Jurkat, Clone E6-1 (cell line): ENCODE measurements around the gene SOX5.
A peak's percentile ranks its signal among the peaks of the same experiment; 100 is the strongest.
"Not testable (repeated sequence)": the region's sequence is repeated elsewhere in the genome, so short reads cannot be mapped to it uniquely, and the experiment has no call there.

Source experiments
- DNase-seq: peaks from one replicate; pipeline ENCODE4 v3.0.0-alpha.2; 2011; ENCODE audit warnings: low read depth, low spot score
- H3K4me3 ChIP-seq: 2 replicates; pipeline ENCODE4 v1.5.1; 2011; ENCODE audit warnings: mild to moderate bottlenecking, low read length, control low read depth, moderate library complexity

SOX5 gene

DNA sequence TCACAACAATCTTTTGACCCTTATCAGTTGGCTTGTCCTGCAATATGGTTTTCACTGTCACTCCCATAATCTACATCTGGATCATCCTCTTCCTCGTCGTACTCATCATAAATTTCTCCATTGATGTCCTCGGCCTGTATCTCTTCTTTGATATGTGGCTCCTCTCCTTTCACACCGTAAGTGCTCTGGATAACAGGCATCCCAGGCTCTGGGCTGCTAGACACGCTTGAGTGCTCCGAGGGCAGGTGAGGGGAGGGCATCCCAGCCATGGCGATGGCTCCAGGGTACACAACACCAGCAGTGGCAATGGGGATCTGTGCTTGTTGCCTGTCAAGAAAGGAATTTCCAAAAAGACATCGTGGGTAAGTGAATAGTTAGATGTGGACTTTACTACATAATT is 415.3 kb downstream of the SOX5 start:
- DNase-seq: no peak
- H3K4me3 ChIP-seq: no peak overlapping the region

DNA sequence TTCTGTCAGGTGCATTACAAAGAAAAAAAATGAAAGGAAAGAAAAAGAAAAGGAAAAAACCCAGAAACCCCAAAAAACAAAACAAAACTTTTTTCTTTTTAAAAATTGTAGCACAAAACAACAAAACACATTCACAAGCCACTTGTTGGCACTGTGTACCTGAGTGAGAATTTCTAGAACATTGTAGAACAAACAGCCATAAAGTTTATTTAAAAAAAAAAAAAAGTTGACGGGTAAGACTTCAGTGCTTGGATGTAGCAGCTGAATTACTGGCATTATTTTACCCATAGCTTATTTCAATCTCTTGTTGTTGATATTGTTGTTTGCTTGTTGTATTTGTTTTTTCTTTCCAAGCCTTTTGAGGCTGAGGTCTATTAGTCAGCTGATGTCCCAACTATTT is 415.8 kb downstream of the SOX5 start:
- no peak overlapping the region for H3K4me3 ChIP-seq
- DNase-seq: no peak

DNA sequence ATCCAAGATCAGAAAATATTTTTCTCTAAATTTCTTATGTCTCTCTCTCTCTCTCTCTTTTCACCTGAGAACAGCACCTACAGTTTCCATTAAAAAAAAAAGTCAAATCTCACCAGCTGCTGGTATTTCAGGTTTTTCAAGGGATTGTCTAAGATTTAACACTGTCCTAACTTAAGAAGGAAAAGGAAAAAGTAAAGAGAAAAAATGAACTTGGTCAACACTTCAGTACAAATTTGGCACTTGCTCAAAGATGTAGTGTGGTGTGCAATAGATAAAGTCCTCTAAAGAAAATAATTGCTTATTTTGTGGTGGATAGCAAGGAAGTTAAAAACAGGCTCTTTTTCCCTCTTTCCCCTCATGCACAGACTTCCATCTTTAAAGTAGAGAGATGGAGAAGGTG is 416.2 kb downstream of the SOX5 start:
- DNase-seq: no peak
- H3K4me3 ChIP-seq: no peak overlapping the region

DNA sequence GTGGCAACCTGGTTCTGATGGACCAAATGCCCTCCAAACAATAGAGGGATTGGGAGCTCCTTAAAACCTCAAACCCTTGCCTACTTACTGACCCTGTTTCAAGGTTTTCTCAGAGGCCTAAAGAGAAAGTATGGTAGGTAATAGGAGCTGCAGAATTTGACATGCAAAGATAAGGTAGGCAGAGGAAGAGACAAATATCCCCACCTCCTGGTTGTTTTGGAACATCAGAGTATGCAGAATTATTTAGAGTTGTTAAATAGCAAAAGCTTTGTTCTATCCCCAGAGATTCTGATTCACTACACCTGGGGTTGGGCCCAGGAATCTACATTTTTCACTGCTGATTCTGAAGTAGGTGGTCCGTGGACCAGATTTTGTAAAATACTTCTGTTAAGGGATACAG is 421.2 kb downstream of the SOX5 start:
- no peak overlapping the region for H3K4me3 ChIP-seq
- DNase-seq: no peak

DNA sequence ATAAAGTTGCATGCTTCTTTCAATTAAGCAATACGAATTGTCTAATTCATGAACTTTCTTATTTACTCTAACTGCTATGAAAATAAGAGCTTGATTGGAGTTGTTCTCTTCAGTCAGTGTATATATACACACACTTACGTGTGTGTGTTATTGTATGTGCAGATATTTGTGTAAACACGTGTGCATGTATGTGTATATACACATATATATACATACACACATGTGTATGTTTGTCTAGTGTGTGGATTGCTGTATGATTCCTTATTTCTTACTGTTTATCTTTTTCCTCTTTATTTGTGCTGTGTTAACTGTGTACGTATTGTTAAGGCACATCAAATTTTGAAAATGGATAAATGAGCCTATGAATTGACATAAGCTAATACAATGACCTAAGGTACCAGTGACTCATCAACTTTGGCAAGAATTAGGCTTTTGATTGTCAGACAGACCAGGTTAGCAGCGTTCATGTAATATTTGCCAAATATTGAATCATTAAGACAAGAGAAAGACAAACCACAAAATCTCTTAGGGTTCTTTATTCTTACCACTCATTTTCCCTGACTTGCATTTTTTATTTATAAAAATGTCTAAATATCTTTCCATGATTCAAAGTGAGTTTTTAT is 423.9 kb downstream of the SOX5 start:
- no peak for DNase-seq
- no peak overlapping the region for H3K4me3 ChIP-seq

DNA sequence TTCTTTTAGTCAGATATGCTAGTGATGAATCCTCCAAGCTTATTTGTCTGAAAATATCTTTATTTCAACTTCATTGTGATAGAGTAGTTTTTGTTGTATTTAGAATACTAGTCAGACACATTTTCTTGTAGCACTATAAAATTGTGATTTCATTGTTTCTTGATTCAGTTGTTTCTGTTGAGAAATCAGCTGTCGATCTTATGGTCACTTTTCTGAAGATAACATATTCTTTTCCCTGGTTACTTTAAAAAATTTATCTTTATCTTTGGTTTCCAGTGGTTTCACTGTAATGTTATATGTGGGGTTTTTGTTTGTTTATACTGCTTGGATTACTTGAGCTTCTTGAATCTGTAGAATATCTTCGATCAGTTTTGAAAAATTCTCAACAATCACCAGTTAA is 426.1 kb downstream of the SOX5 start:
- no peak overlapping the region for H3K4me3 ChIP-seq
- DNase-seq: no peak

DNA sequence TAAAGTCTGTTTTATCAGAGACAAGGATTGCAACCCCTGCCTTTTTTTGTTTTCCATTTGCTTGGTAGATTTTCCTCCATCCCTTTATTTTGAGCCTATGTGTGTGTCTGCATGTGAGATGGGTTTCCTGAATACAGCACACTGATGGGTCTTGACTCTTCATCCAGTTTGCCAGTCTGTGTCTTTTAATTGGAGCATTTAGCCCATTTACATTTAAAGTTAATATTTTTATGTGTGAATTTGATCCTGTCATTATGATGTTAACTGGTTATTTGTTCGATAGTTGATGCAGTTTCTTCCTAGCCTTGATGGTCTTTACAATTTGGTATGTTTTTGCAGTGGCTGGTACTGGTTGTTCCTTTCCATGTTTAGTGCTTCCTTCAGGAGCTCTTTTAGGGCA is 430.0 kb downstream of the SOX5 start:
- H3K4me3 ChIP-seq, DNase-seq: not testable (repeated sequence)

DNA sequence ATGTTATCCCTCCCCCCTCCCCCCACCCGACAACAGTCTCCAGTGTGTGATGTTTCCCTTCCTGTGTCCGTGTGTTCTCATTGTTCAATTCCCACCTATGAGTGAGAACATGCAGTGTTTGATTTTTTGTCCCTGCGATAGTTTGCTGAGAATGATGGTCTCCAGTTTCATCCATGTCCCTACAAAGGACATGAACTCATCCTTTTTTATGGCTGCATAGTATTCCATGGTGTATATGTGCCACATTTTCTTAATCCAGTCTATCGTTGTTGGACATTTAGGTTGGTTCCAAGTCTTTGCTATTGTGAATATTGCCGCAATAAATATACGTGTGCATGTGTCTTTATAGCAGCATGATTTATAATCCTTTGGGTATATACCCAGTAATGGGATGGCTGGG is 433.7 kb downstream of the SOX5 start:
- not testable (repeated sequence) for DNase-seq, H3K4me3 ChIP-seq

DNA sequence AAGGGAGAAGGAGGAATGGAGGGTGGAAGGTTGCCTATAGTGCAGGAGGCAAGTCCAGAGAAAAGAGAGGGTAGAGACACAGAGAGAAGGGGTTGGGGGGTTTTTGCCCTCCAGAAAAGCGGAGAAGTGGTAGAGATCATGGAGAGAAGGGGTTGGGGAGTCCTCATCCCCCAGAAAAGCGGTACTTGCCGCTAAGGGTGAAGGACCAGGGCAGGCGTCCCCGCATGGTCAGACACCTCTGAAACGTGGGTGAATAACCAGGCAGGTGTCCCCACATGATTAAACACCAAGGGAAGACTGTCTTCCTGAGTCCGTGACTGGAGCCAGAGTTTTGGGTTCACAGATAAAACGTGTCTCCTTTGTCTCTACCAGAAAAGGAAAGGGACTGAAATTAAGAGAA is 439.0 kb downstream of the SOX5 start:
- H3K4me3 ChIP-seq: no peak overlapping the region
- no peak for DNase-seq

DNA sequence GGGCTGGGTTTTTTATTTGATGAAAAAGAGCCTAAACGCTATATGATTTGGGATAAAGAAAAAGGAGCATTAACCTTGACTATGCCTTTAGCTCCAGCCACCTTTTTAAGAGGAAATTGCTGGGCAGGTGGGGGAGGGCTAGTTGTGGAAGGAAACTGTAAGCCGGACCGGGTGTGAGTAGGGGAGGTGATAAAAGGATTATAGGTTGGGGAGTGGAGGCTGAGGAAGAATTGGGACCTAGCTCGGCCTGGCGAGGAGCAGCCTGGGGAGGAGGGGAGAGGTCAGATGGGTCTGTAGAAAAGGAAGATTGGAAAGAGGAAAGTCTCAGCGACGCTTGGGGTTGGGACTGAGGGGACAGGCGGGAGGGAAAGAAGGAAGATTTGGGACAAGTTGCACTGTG is 439.6 kb downstream of the SOX5 start:
- not testable (repeated sequence) for DNase-seq, H3K4me3 ChIP-seq

DNA sequence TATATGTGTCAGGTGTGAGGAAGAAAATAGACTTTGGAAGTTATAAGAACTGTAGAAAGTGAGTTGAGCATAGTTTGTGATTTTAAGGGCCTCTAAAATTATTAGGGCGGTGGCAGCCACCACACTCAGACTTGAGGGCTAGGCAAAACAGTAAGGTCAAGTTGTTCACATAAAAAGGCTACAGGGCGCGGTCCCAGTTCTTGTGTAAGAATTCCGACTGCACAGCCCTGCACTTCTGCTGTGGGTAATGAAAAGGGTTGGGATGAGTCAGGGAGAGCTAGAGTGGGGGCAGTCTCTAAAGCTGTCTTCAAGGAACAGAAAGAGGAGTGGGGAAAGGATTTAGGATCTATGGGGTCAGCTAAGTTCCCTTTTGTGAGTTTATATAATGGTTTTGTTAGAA is 441.7 kb downstream of the SOX5 start:
- not testable (repeated sequence) for DNase-seq

DNA sequence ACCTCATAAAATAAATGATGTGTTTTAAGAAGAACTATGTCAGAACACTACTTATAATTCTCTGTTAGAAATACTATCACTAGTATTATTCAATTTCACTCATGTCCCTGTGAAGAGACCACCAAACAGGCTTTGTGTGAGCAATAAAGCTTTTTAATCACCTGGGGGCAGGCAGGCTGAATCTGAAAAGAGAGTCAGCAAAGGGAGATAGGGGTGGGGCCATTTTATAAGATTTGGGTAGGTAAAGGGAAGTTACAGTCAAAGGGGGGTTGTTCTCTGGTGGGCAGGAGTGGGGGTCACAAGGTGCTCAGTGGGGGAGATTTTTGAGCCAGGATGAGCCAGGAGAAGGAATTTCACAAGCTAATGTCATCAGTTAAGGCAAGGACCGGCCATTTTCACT is 443.7 kb downstream of the SOX5 start:
- not testable (repeated sequence) for H3K4me3 ChIP-seq, DNase-seq

More for the DNA sequence above, 441.7 kb downstream of the SOX5 start:
- H3K4me3 ChIP-seq: not testable (repeated sequence)

DNA sequence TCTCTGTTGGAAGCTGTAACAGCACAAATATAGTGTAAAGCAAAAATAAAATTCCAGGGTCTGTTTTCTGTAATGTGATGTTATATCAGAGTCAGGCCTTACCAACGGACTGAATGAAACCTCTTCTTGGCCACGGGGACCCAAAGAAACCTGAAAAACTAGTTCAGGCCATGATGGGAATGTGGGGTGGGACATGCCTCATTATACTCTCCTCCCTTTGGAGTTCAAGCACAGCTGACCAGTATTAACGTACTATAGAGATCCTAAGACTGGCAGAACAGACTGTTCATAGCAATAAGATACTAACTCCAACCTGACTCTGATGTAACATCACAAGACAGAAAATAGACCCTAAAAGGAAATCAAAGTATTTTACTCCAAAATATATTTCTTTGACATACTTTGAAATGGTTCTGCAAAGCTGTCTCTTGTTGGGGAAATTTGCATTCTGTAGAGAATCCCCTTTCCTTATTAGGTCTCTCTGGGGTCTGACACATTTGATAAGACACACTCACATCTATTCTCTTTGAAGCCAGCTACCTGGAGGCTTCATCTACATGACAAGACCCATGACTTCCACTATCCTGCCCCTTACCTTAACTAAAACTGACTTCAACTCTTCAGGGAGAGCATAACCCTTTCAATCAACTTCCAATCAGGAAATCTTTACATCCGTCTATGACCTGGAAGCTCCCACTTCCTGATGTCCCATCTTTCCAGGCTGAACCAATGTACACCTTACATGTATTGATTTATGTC is 444.6 kb downstream of the SOX5 start:
- DNase-seq: no peak
- no peak overlapping the region for H3K4me3 ChIP-seq

DNA sequence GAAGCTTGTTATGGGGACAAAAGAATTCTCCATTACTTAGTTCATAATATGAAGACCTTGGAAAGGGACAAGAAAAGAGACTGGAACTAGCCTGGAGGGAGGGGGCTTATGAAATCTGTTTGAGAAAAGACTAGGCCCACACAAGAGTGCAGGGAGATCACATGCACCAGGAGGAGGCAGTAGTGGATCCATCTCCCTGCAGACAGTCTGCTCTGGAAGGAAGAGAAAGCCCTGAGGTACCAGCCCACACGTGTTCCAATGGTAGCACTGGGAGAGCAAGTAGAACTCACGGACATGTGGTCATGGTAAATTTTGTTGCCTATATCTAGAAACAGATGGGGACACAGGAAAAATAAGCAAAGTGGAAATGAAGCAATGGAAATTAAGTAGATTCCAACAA is 445.4 kb downstream of the SOX5 start:
- no peak overlapping the region for H3K4me3 ChIP-seq
- DNase-seq: no peak

DNA sequence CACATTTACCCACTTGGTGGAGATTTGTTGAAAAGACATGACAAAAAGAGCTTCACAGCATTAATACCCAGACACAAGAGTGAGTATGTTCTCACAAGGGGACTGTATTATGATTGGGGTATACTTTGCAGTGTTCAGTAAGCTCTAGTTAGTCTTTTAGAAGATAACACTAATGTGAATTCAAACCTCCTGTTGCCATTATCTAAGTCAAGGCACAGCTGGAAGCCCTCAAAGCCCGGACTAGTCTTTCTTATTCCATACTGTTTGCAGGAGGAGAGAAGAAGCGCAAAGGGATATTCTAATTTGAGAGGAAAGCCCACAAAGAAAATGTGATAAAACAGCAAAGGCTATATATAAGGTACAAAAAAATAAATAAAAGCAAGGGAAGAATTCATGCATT is 445.9 kb downstream of the SOX5 start:
- DNase-seq: no peak
- no peak overlapping the region for H3K4me3 ChIP-seq

DNA sequence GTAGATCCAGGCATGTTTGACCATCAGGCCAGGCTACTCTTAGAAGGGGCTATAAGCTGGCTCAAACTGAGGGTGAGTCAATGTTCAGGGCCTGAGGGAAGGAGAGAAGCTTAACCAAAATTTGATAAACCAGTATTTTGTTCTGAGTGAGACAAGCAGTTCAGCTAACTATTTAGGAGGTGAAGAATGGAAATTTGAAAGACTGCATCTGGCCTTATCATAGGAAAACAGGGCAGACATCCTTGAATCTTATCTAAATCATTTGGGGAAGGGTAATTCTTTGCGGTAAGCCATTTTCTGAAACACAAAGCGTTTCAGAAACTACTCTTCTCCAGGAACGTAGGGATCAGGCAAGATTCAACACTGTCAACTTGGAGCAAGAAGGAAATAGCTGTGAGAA is 447.2 kb downstream of the SOX5 start:
- H3K4me3 ChIP-seq: no peak overlapping the region
- no peak for DNase-seq

DNA sequence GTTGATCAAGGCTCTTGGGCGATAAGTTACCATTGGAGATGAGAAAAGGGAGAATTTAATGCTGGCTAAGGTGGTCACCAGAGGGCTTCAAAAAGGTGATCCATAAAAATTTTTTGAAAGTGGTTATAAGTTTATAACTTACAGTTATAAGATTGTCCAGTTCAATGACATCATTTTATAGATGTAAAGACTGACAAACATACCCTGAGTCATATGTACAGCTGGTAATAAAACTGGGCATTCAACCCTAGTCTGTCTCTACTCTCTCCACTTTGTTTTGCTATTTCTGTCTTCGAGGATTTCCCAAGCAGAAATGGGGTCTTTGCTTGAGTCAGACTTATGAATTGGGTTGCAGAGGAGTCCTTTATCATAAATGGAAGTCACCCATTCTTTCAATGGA is 454.0 kb downstream of the SOX5 start:
- no peak overlapping the region for H3K4me3 ChIP-seq
- DNase-seq: no peak

DNA sequence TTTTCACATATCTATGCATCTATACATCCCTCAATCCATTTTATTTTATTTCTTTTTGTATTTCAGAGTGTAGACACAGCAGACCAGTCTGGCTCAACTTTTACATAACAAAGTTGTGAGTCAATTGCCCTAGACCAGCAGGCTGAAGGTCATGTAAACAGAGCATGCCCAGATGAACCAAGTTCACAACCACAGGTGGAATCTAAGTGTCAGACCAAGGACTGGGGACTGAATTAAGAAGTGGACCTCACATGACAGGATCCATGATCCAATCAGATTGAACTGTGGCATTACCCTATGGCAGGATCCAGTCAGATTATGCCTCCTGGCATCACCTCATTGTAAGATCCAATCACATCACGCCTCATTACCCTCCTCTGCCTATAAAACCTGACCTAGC is 455.8 kb downstream of the SOX5 start:
- DNase-seq: no peak
- H3K4me3 ChIP-seq: no peak overlapping the region

DNA sequence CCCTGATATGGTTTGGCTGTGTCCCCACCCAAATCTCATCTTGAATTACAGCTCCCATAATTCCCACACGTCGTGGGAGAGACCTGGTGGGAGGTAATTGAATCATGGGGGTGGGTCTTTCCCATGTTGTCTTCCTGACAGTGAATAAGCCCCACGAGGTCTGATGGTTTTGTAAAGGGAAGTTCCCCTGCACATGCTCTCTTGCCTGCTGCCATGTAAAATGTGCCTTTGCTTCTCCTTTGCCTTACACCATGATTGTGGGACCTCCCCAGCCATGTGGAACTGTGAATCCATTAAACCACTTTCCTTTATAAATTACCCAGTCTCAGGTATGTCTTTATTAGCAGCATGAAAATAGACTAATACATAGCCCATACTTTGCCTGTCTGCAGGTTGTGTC is 458.4 kb downstream of the SOX5 start:
- H3K4me3 ChIP-seq, DNase-seq: not testable (repeated sequence)

DNA sequence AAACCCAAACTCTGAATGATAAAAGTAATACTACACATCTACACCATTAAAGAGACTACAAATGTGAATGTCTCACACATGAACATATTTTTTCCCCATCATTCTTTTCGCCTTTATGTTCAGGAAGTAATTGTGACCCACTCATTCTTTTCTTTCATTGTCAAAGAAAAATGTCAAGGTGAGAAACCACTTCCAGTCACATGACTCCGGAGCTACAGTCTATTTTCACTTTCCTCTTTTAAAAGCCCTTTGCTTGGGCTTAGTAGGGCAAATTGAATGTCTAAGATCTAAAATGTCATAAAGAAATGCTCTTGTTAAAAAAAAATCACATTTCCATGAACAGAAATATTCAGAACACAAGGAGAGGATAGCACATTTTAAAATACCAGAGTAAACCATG is 461.3 kb downstream of the SOX5 start:
- DNase-seq: peak; percentile 4
- H3K4me3 ChIP-seq: no peak overlapping the region

DNA sequence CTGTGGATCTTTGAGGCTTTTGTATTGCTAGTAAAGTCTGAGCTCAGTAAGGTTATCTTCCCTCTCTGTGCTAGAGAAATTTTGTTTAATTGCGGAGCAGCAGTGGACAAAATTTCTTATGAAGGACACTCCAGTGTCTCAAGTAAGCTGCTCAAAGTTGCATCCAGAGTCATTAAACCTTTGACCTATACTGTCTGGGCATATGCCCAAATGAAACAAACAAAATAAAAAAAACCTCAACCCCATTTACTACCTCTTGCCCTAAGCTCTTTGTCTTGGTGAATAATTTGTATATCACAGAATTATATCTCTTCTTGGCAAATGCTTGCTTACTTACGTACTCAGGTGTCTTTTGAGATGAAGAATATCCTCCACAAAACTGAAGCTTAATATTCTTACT is 465.2 kb downstream of the SOX5 start:
- no peak for DNase-seq
- H3K4me3 ChIP-seq: no peak overlapping the region
